K562 (cell line): Measurements from ENCODE around the gene FAM120B. TPM values are rescaled to one million over a fixed set of nuclear protein-coding genes. Genes with fewer than 3 reads are reported as not detected.

Experiments used
- ATAC-seq: fragments of 200-7000 bp; cut with Tn5 transposase; 3 replicates; pipeline ENCODE4 v1.9.1; 2020; ENCODE audit warnings: moderate library complexity
- BruUV-seq: library from RNA; stranded (reverse); fragments of 400-500 nt; replicated peaks from 2 replicates; lab custom pipeline; 2021; lab: Mats Ljungman, UMichigan
- CTCF ChIA-PET: fragments of 300-600 bp; formaldehyde crosslinking; extraction: SDS; loops from one replicate; lab custom pipeline; 2021; ENCODE audit warnings: low intra/inter-chr PET ratio; lab: Yijun Ruan, JAX
- POLR2A ChIA-PET: fragments of 300-600, 350-650 bp; sonication (Branson Sonifier 250); formaldehyde crosslinking; extraction: SDS; loops from one replicate; lab custom pipeline; 2021; ENCODE audit warnings: antibody characterized with exemption, inconsistent platforms; lab: Yijun Ruan, JAX
- DNase-seq, 4 experiments: peaks; one replicate each; pipeline versions ENCODE4 v3.0.0 to v3.0.0-alpha.2; 2011 to 2018; ENCODE audit warnings: low spot score in 3 of 4, mixed read lengths in 3 of 4; ENCODE audit errors: extremely low read depth in 1 of 4
- FAIRE-seq: peaks from 2 replicates; lab custom pipeline; 2011; peaks lifted over from hg19 to GRCh38; lab: Jason Lieb, UNC
- H2AFZ ChIP-seq: 2 replicates; pipeline ENCODE4 v1.6.0; 2011; ENCODE audit warnings: low read depth, low read length, control low read depth, inconsistent platforms
- H3K27ac ChIP-seq: fragments of 200-600 bp; 3 replicates; pipeline ENCODE4 v1.8.0; 2011; ENCODE audit warnings: low read depth, mild to moderate bottlenecking, control low read depth, inconsistent platforms, low read length, moderate library complexity, mixed read lengths; ENCODE audit errors: extremely low read depth
- H3K27me3 ChIP-seq, 2 experiments: fragments of 300-600 bp in 1 of 2; 2 replicates in 1 of 2; 3 replicates in 1 of 2; pipeline versions ENCODE4 v1.6.0 to v1.8.0; 2011; ENCODE audit warnings: inconsistent platforms in 2 of 2, low read length in 2 of 2, mild to moderate bottlenecking in 1 of 2, mixed read lengths in 1 of 2, moderate library complexity in 1 of 2; ENCODE audit not compliant: control insufficient read depth in 2 of 2, insufficient read depth in 2 of 2
- H3K36me3 ChIP-seq: fragments of 300-600 bp; 3 replicates; pipeline ENCODE4 v1.8.0; 2011; ENCODE audit warnings: mild to moderate bottlenecking, low read length, inconsistent platforms; ENCODE audit not compliant: control insufficient read depth, insufficient read depth
- H3K4me1 ChIP-seq, 2 experiments: fragments of 200-600 bp in 1 of 2; replicated peaks in 1 of 2; 2 replicates in 1 of 2; 3 replicates in 1 of 2; pipeline versions ENCODE4 v1.5.1 to v1.8.0; 2011; ENCODE audit warnings: inconsistent platforms in 2 of 2, low read length in 2 of 2, mild to moderate bottlenecking in 1 of 2, mixed read lengths in 1 of 2, moderate library complexity in 1 of 2; ENCODE audit not compliant: control insufficient read depth in 2 of 2, insufficient read depth in 2 of 2
- H3K4me2 ChIP-seq: 2 replicates; pipeline ENCODE4 v1.6.1; 2011; ENCODE audit warnings: low read length, control low read depth, inconsistent platforms, mixed read lengths; ENCODE audit not compliant: insufficient read depth
- H3K4me3 ChIP-seq: fragments of 200-600 bp; sonication (generic), shearing (Covaris generic); 2 replicates; pipeline ENCODE4 v1.5.1; 2016; ENCODE audit warnings: control low read depth, inconsistent platforms
- H3K79me2 ChIP-seq: fragments of 200-600 bp; 3 replicates; pipeline ENCODE4 v1.8.0; 2011; ENCODE audit warnings: low read length, inconsistent platforms; ENCODE audit not compliant: control insufficient read depth, insufficient read depth
- H3K9ac ChIP-seq, 2 experiments: 2 replicates each; pipeline versions ENCODE4 v1.6.0 to v1.6.1; 2011; ENCODE audit warnings: low read depth in 2 of 2, low read length in 2 of 2, control low read depth in 1 of 2, inconsistent platforms in 1 of 2, mild to moderate bottlenecking in 1 of 2, mixed read lengths in 1 of 2; ENCODE audit not compliant: insufficient read depth in 1 of 2
- H3K9me1 ChIP-seq: one replicate; pipeline ENCODE4 v1.6.0; 2011; ENCODE audit warnings: inconsistent platforms, mild to moderate bottlenecking, low read length, moderate library complexity; ENCODE audit not compliant: control insufficient read depth, insufficient read depth
- H3K9me3 ChIP-seq: replicated peaks from 2 replicates; pipeline ENCODE4 v1.5.1; 2011; ENCODE audit warnings: low read depth, low read length, inconsistent platforms; ENCODE audit not compliant: control insufficient read depth, insufficient read depth
- H4K20me1 ChIP-seq: replicated peaks from 2 replicates; pipeline ENCODE4 v1.6.1; 2011; ENCODE audit warnings: low read length, inconsistent platforms, mixed read lengths; ENCODE audit not compliant: control insufficient read depth, insufficient read depth
- ADNP ChIP-seq: fragments of 200-800 bp; sonication (Bioruptor generic); IDR thresholded peaks from 2 replicates; pipeline ENCODE4 v1.6.1; 2016; ENCODE audit warnings: missing genetic modification characterization, missing compliant biosample characterization
- ARNT ChIP-seq, 2 experiments: fragments of 450-650 bp; IDR thresholded peaks; 2 replicates each; pipeline ENCODE4 v1.6.1; 2016; ENCODE audit warnings: mild to moderate bottlenecking in 1 of 2
- ATF2 ChIP-seq: sonication (generic); formaldehyde crosslinking; IDR thresholded peaks from 2 replicates; pipeline ENCODE4 v1.8.1; 2022; ENCODE audit warnings: missing genetic modification reagents
- BRF1 ChIP-seq: IDR thresholded peaks from 3 replicates; pipeline ENCODE4 v1.6.1; 2011; ENCODE audit warnings: borderline replicate concordance, mild to moderate bottlenecking; ENCODE audit not compliant: insufficient read length; ENCODE audit errors: extremely low read depth
- CBFA2T2 ChIP-seq: fragments of 450-650 bp; conservative IDR thresholded peaks from 2 replicates; pipeline ENCODE4 v1.6.1; 2017; ENCODE audit warnings: mild to moderate bottlenecking
- CREBBP ChIP-seq: IDR thresholded peaks from one replicate; pipeline ENCODE4 v1.6.1; 2012; ENCODE audit warnings: low read depth, mild to moderate bottlenecking, control low read depth, inconsistent platforms, low read length
- ESRRB ChIP-seq: fragments of 250-450 bp; sonication (Bioruptor Pico); IDR thresholded peaks from 2 replicates; pipeline ENCODE4 v1.5.0; 2020; ENCODE audit warnings: mild to moderate bottlenecking, moderate library complexity, borderline replicate concordance
- HEY1 ChIP-seq: fragments of 250-450 bp; sonication (Bioruptor Pico); IDR thresholded peaks from 2 replicates; pipeline ENCODE4 v1.5.0; 2020; ENCODE audit warnings: mild to moderate bottlenecking, moderate library complexity, borderline replicate concordance
- HIVEP1 ChIP-seq: fragments of 250-450 bp; sonication (Bioruptor Pico); IDR thresholded peaks from 2 replicates; pipeline ENCODE4 v1.4.0; 2020; ENCODE audit warnings: mild to moderate bottlenecking
- IFI16 ChIP-seq: fragments of 250-450 bp; sonication (Bioruptor Pico); IDR thresholded peaks from 2 replicates; pipeline ENCODE4 v2.1.2; 2022; ENCODE audit warnings: mild to moderate bottlenecking, inconsistent platforms
- KLF10 ChIP-seq: fragments of 250-450 bp; sonication (Bioruptor Pico); IDR thresholded peaks from 2 replicates; pipeline ENCODE4 v1.6.1; 2021; ENCODE audit warnings: matching md5 sums
- MAFK ChIP-seq: IDR thresholded peaks from 2 replicates; pipeline ENCODE4 v1.6.1; 2011; ENCODE audit warnings: low read length, improper control_type of control experiment
- MEF2A ChIP-seq: IDR thresholded peaks from 2 replicates; pipeline ENCODE4 v1.6.1; 2011; ENCODE audit warnings: low read depth, mild to moderate bottlenecking, low read length, moderate library complexity; ENCODE audit not compliant: control insufficient read depth
- NCOA4 ChIP-seq: fragments of 450-650 bp; IDR thresholded peaks from 2 replicates; pipeline ENCODE4 v1.6.1; 2018; ENCODE audit warnings: mild to moderate bottlenecking; ENCODE audit not compliant: partially characterized antibody
- NFIC ChIP-seq: fragments of 450-650 bp; IDR thresholded peaks from 2 replicates; pipeline ENCODE4 v1.6.1; 2017; ENCODE audit warnings: mild to moderate bottlenecking, inconsistent platforms
- POLR2AphosphoS5 ChIP-seq: IDR thresholded peaks from 2 replicates; pipeline ENCODE4 v1.6.1; 2011; ENCODE audit warnings: mild to moderate bottlenecking, low read depth, low read length, moderate library complexity; ENCODE audit not compliant: control insufficient read depth, insufficient read depth
- RBBP5 ChIP-seq: fragments of 200-600 bp; sonication (generic); IDR thresholded peaks from 2 replicates; pipeline ENCODE4 v1.6.1; 2012; ENCODE audit warnings: borderline replicate concordance, mild to moderate bottlenecking, low read length, control low read depth, inconsistent platforms; ENCODE audit not compliant: insufficient read depth, poor library complexity, severe bottlenecking
- SMAD2 ChIP-seq: fragments of 150-350 bp; IDR thresholded peaks from 2 replicates; pipeline ENCODE4 v1.6.1; 2014; ENCODE audit warnings: low read depth, mild to moderate bottlenecking, low read length
- ZFP1 ChIP-seq: fragments of 450-650 bp; formaldehyde crosslinking; IDR thresholded peaks from 2 replicates; pipeline ENCODE4 v1.4.0; 2020; ENCODE audit warnings: mild to moderate bottlenecking, mixed read lengths
- ZNF174 ChIP-seq: fragments of 250-450 bp; sonication (Bioruptor Pico); IDR thresholded peaks from 2 replicates; pipeline ENCODE4 v1.4.0; 2020; ENCODE audit warnings: mild to moderate bottlenecking
- WGBS: fragments of 100-300 bp; shearing (Covaris generic); methylation state at CpG from one replicate; pipeline ENCODE4 v1.1.6; 2016; ENCODE audit warnings: low coverage, mixed read lengths; ENCODE audit not compliant: insufficient coverage; ENCODE audit errors: missing lambda C conversion rate; 5-methylcytosine and 5-hydroxymethylcytosine counted together
- in situ Hi-C: fragments of 300-500 bp; cut with MboI; formaldehyde crosslinking; loops from 4 replicates; pipeline ENCODE4 v1.15.0; 2018; ENCODE audit warnings: inconsistent platforms, mixed read lengths
- intact Hi-C: fragments of 100-400 bp; cut with micrococcal nuclease; formaldehyde crosslinking; loops from 2 replicates; pipeline ENCODE4 v1.14.2; 2022
- polyA plus RNA-seq, 8 experiments: library from polyadenylated mRNA; depleted of rRNA in 4 of 8; stranded (reverse) in 5 of 8; unstranded in 3 of 8; fragments of >200 nt; fragmentation: Nextera tagmentation in 2 of 8; fragmentation: Illumina TruSeq in 1 of 8; extraction: Ambion mirVana in 2 of 8; extraction: Trizol in 1 of 8; gene quantifications; 2 replicates each; pipeline versions ENCODE4 v1.2.1 to v1.2.3, GENCODE V29; 2011 to 2014; ENCODE audit warnings: inconsistent platforms in 1 of 8, missing spikeins in 1 of 8
- total RNA-seq, 7 experiments: library from RNA; depleted of rRNA in 6 of 7; stranded (reverse); fragments of >200 nt in 6 of 7; fragmentation: Illumina TruSeq in 2 of 7; extraction: Trizol in 2 of 7; gene quantifications; 2 replicates each; pipeline versions ENCODE4 v1.2.1 to v1.2.3, GENCODE V29; 2011 to 2021; ENCODE audit warnings: low replicate concordance in 1 of 7

Gene FAM120B
- total and polyA plus RNA-seq, 9 of the 15 experiments (the other 6 are each of a cell fraction or from before 2014, with no cell fraction given) = 3.5 to 22.6 (median 14.7) TPM

DNA sequence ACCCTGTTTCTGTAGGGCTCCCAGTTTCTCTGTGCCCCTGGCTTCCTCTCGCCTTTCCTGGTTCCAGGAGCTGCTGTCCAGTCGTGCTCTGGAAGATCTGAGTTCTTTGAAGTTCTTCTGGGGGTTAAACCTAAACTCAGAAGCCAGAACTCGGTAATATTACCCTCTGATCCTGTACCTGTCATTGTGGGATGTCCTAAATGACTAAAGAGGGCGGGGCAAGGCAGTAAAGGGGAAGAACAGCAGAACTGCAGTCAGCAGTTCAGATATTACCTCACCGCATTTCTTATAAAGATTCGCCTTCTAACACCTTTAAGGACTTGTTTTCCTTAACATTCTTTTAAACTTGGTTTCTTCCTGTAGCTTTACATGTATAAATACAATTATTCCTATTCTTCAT lies 63.9 kb downstream of the FAM120B start:
- no peaks in the 10 kb centered on the region for H3K9me1 ChIP-seq
- H3K36me3 ChIP-seq = no peaks in the 10 kb centered on the region; the same call in 2 of the 3 replicates
- H3K9ac ChIP-seq = no peak overlapping the region
- no peaks in the 10 kb centered on the region for H3K79me2 ChIP-seq
- DNase-seq (no peak), FAIRE-seq (peak; percentile 35), ATAC-seq (peak; percentile 53; the same call in 2 of the 3 replicates)
- H3K27ac ChIP-seq = no peak overlapping the region
- H4K20me1 ChIP-seq = no peaks in the 10 kb centered on the region
- in situ Hi-C loops (no loop called here), intact Hi-C loops (no loop called here)
- peaks cover 0 to 3% of the 10 kb centered on the region in 2 experiments; a peak in 2 of 5 replicates for H3K4me1 ChIP-seq
- ChIA-PET POLR2A (no interaction called here), CTCF (no interaction called here)
- no peak overlapping the region for H2AFZ ChIP-seq
- no peak overlapping the region for H3K4me2 ChIP-seq
- no TSS peak for BruUV-seq
- no peak overlapping the region for H3K4me3 ChIP-seq
- WGBS = 56% methylated on average over 6 of the region's 6 CpGs
- H3K9me3 ChIP-seq = no peaks in the 10 kb centered on the region
- no peaks in the 10 kb centered on the region for H3K27me3 ChIP-seq
- no peak for TF ChIP-seq CREBBP
- no peak for TF ChIP-seq ATF2 (CRISPR knock-in tag)
- no peak for TF ChIP-seq POLR2AphosphoS5
- no peak for TF ChIP-seq MAFK
- no peak for TF ChIP-seq RBBP5
- TF ChIP-seq CBFA2T2 = no peak
- TF ChIP-seq SMAD2 = no peak
- TF ChIP-seq IFI16 = no peak
- TF ChIP-seq HIVEP1 (CRISPR knock-in tag) = no peak
- TF ChIP-seq BRF1 = no peak
- TF ChIP-seq KLF10 = no peak
- no peak for TF ChIP-seq ZNF174 (CRISPR knock-in tag)
- no peak for TF ChIP-seq ZFP1
- TF ChIP-seq NCOA4 = no peak
- no peak for TF ChIP-seq MEF2A
- TF ChIP-seq NFIC = no peak
- TF ChIP-seq HEY1 (CRISPR knock-in tag) = no peak
- TF ChIP-seq ADNP (tag) = no peak
- TF ChIP-seq ESRRB = no peak
- TF ChIP-seq ARNT (IDR thresholded peaks at IDR 0.05) = no peak
